Vagina (tissue), 2 donors: ENCODE measurements around the gene SPOCD1.

Experiments
- POLR2A ChIP-seq, 2 donors: fragments of 450-650 bp; IDR thresholded peaks; one replicate each; pipeline ENCODE4 v1.6.1; 2017; ENCODE audit warnings: antibody characterized with exemption in 2 of 2, mild to moderate bottlenecking in 2 of 2, moderate library complexity in 2 of 2
- POLR2AphosphoS5 ChIP-seq, 2 donors: sonication (generic); formaldehyde crosslinking; IDR thresholded peaks; one replicate each; pipeline ENCODE4 v1.9.0; 2017; ENCODE audit warnings: antibody characterized with exemption in 2 of 2, mild to moderate bottlenecking in 2 of 2, low read depth in 1 of 2; ENCODE audit not compliant: insufficient read depth in 1 of 2
- TF ChIP-seq, protein P1 (sequence below), 3 experiments: fragments of 450-650 bp in 2 of 3; fragments of 200-600 bp in 1 of 3; sonication (generic) in 1 of 3; IDR thresholded peaks; one replicate each; pipeline ENCODE4 v1.5.1; 2017 to 2019; ENCODE audit warnings: antibody characterized with exemption in 3 of 3, mild to moderate bottlenecking in 2 of 3, moderate library complexity in 2 of 3

DNA sequence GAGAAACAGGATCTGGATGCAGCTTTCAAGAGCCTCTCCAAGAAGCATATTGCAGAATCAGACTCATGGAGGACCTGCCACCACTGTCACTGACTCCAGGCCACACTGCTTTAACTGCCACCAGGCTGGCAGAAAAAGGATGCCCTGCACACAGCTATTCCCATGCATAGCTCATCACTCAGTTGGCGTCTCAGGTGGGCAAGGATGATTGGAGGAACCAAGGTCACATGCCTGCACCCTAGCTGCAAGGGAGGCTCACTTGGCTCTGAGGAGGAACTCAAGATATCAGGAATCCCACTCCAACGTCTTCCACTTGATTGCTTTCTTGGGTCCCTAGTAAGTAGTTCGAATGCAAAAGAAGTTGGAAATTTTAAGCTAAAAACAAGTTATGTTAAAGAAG is 19.6 kb upstream of the SPOCD1 start:
- TF ChIP-seq, protein P1, sequence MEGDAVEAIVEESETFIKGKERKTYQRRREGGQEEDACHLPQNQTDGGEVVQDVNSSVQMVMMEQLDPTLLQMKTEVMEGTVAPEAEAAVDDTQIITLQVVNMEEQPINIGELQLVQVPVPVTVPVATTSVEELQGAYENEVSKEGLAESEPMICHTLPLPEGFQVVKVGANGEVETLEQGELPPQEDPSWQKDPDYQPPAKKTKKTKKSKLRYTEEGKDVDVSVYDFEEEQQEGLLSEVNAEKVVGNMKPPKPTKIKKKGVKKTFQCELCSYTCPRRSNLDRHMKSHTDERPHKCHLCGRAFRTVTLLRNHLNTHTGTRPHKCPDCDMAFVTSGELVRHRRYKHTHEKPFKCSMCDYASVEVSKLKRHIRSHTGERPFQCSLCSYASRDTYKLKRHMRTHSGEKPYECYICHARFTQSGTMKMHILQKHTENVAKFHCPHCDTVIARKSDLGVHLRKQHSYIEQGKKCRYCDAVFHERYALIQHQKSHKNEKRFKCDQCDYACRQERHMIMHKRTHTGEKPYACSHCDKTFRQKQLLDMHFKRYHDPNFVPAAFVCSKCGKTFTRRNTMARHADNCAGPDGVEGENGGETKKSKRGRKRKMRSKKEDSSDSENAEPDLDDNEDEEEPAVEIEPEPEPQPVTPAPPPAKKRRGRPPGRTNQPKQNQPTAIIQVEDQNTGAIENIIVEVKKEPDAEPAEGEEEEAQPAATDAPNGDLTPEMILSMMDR (IDR thresholded peaks at IDR 0.05) = no peak
- no peak for TF ChIP-seq POLR2A (IDR thresholded peaks at IDR 0.05)
- no peak for TF ChIP-seq POLR2AphosphoS5 (IDR thresholded peaks at IDR 0.05; ENCODE audit: insufficient read depth in 1 of 2, low read depth in 1 of 2)
